ENCODE measurements around the gene QPRT. TPM values are rescaled to one million over a fixed set of nuclear protein-coding genes. Genes with fewer than 3 reads are reported as not detected.
"Not testable (repeated sequence)": the region's sequence is repeated elsewhere in the genome, so short reads cannot be mapped to it uniquely, and the experiment has no call there.

Gene QPRT
- total RNA-seq, 1 donor from 2014 or later = 92.3 TPM

DNA sequence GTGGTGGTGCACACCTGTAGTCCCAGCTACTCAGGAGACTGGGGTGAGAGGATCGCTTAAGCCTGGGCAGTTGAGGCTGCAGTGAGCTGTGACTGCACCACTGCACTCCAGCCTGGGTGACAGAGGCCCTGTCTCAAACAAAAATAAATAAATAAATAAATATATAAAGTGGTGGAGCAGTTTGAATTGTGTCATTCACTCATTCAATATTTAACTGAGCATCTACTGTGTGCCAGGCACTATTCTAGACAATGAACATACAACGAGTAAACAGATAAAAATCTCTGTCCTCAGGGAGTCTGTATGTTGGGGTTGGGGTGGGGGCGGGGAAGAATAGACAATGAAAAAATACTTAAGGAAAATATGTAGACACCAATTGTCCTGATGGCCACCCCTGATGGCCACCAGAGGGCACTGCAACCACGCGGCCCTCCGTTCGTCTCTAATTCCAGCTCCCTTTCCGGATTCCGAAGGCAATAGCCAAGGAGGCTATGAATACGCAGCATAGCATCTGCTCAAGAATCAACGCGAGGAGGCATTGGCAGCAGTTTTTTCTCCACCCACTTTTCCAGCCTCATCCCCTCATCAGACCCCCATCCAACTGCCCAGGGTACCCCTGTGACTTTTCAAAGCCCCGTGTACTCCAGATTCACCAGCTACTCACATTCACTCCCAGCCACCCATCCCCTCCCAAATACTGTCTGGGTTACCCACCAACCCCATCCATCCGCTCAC lies 21.4 kb downstream of the QPRT start:
- peaks cover 14% of the 10 kb centered on the region for H3K4me1 Mint-ChIP-seq (ENCODE audit: unreplicated experiment)
- DNase-seq (ENCODE audit: extremely low spot score, unreplicated experiment) = peak; percentile 83
- H3K36me3 Mint-ChIP-seq = peaks cover 9% of the 10 kb centered on the region
- H3K4me3 Mint-ChIP-seq = peak overlapping the region; percentile 46
- peaks cover 6% of the 10 kb centered on the region for H3K9me3 Mint-ChIP-seq
- TF ChIP-seq, protein P1, sequence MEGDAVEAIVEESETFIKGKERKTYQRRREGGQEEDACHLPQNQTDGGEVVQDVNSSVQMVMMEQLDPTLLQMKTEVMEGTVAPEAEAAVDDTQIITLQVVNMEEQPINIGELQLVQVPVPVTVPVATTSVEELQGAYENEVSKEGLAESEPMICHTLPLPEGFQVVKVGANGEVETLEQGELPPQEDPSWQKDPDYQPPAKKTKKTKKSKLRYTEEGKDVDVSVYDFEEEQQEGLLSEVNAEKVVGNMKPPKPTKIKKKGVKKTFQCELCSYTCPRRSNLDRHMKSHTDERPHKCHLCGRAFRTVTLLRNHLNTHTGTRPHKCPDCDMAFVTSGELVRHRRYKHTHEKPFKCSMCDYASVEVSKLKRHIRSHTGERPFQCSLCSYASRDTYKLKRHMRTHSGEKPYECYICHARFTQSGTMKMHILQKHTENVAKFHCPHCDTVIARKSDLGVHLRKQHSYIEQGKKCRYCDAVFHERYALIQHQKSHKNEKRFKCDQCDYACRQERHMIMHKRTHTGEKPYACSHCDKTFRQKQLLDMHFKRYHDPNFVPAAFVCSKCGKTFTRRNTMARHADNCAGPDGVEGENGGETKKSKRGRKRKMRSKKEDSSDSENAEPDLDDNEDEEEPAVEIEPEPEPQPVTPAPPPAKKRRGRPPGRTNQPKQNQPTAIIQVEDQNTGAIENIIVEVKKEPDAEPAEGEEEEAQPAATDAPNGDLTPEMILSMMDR (conservative IDR thresholded peaks at IDR 0.05) = peak; percentile 94
- no peaks in the 10 kb centered on the region for H3K27me3 Mint-ChIP-seq
- peak overlapping the region; percentile 77 for H3K27ac Mint-ChIP-seq

DNA sequence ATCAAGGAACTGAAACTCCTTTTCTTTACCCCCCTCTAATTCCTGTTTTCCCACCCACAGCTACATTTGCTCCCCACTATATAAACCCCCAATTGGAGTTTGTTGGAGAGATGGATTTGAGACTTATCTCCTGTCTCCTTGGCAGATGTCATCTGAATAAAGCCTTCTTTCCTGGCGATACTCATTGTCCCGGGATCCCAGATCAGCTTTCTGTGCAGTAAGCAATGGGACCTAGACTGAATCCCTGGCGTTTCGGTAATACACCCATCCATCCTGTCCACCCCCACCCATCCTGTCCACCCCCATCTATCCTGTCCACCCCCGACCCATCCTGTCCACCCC lies 22.2 kb downstream of the QPRT start:
- TF ChIP-seq, protein P1 (conservative IDR thresholded peaks at IDR 0.05) = no peak
- Mint-ChIP-seq H3K4me1 (ENCODE audit: unreplicated experiment) (peaks cover 14% of the 10 kb centered on the region), H3K27me3 (no peaks in the 10 kb centered on the region), H3K27ac (no peak overlapping the region), H3K36me3 (peaks cover 9% of the 10 kb centered on the region), H3K4me3 (no peak overlapping the region), H3K9me3 (peaks cover 6% of the 10 kb centered on the region)
- DNase-seq (ENCODE audit: extremely low spot score, unreplicated experiment) = no peak

GRCh38 chr16:29702269-29702668 lies 23.3 kb downstream of the QPRT start:
- Mint-ChIP-seq H3K4me3 (peak overlapping the region; percentile 14), H3K27ac (peak overlapping the region; percentile 40), H3K36me3 (peaks cover 9% of the 10 kb centered on the region), H3K4me1 (ENCODE audit: unreplicated experiment) (peaks cover 14% of the 10 kb centered on the region), H3K27me3 (no peaks in the 10 kb centered on the region), H3K9me3 (peaks cover 6% of the 10 kb centered on the region)
- DNase-seq (ENCODE audit: extremely low spot score, unreplicated experiment) = no peak
- TF ChIP-seq, protein P1 (conservative IDR thresholded peaks at IDR 0.05) = no peak

GRCh38 chr16:29705030-29705429 lies 26.1 kb downstream of the QPRT start:
- Mint-ChIP-seq H3K9me3 (peaks cover 5% of the 10 kb centered on the region), H3K4me3 (no peak overlapping the region), H3K27me3 (no peaks in the 10 kb centered on the region), H3K27ac (no peak overlapping the region), H3K36me3 (no peaks in the 10 kb centered on the region), H3K4me1 (ENCODE audit: unreplicated experiment) (peaks cover 23% of the 10 kb centered on the region)
- DNase-seq (ENCODE audit: extremely low spot score, unreplicated experiment) = no peak
- TF ChIP-seq, protein P1 (conservative IDR thresholded peaks at IDR 0.05) = no peak

DNA sequence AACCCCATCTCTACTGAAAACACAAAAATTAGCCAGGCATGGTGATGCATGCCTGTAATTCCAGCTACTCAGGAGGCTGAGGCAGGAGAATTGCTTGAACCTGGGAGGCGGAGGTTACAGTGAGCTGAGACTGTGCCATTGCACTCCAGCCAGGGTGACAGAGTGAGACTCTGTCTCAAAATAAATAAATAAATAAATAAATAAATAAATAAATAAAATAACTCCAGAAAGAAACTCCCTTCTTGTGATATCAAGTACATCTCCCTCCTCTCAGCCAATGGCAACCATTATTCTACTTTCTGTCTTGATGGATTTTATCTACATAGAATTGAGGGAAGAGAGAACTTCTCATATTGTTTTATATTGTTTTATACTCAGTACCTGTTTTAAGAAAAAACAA lies 28.2 kb downstream of the QPRT start:
- DNase-seq (ENCODE audit: extremely low spot score, unreplicated experiment); H3K27me3 Mint-ChIP-seq; H3K36me3 Mint-ChIP-seq; H3K27ac Mint-ChIP-seq; H3K4me3 Mint-ChIP-seq; H3K9me3 Mint-ChIP-seq: not testable (repeated sequence)
- peaks cover 21% of the 10 kb centered on the region for H3K4me1 Mint-ChIP-seq (ENCODE audit: unreplicated experiment)

GRCh38 chr16:29708917-29709600 lies 30.1 kb downstream of the QPRT start:
- Mint-ChIP-seq H3K27ac (no peak overlapping the region), H3K36me3 (no peaks in the 10 kb centered on the region), H3K27me3 (peaks cover 4% of the 10 kb centered on the region), H3K4me3 (peak overlapping the region; percentile 61), H3K9me3 (peaks cover 10% of the 10 kb centered on the region), H3K4me1 (ENCODE audit: unreplicated experiment) (peaks cover 16% of the 10 kb centered on the region)
- no peak for DNase-seq (ENCODE audit: extremely low spot score, unreplicated experiment)
- TF ChIP-seq, protein P1 (conservative IDR thresholded peaks at IDR 0.05) = no peak

DNA sequence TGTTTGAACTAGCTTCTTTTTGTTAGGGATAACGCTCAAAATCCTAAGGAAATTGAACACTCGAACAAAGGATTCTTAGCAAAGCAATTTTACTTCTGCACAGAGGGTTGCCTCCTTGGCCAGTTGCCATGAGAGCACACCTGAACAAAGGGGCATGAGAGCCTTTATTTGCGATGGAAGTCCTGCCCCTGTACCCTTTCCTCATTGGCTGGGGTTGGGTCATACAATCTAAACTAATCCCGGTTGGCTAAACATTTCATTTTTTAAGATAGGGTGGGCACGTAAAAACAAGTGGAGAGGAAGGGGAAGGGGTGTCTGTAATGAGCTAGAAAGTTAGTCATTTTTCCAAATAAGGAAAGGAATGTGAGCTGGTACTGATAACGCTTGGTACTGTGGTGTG lies 30.7 kb downstream of the QPRT start:
- peaks cover 16% of the 10 kb centered on the region for H3K4me1 Mint-ChIP-seq (ENCODE audit: unreplicated experiment)
- H3K27ac Mint-ChIP-seq = peak overlapping the region; percentile 78
- H3K27me3 Mint-ChIP-seq; H3K36me3 Mint-ChIP-seq; DNase-seq (ENCODE audit: extremely low spot score, unreplicated experiment); H3K9me3 Mint-ChIP-seq: not testable (repeated sequence)
- H3K4me3 Mint-ChIP-seq = peak overlapping the region; percentile 61

All from type B pancreatic cell (in vitro differentiated cells).